A549 (cell line): ENCODE measurements around the gene KRTAP12-4. TPM values are rescaled to one million over a fixed set of nuclear protein-coding genes. Genes with fewer than 3 reads are reported as not detected.

Experiments used
- ATAC-seq, 2 experiments: fragments of 200-7000 bp in 1 of 2; fragments of >200 bp in 1 of 2; cut with Nextera tagmentation in 1 of 2; cut with Tn5 transposase in 1 of 2; 3 replicates each; pipeline versions ENCODE4 v1.8.0 to v1.9.1; 2018 to 2020; ENCODE audit warnings: mild to moderate bottlenecking in 1 of 2, moderate library complexity in 1 of 2
- CTCF ChIA-PET: fragments of 300-600 bp; sonication (Branson Sonifier 250); formaldehyde crosslinking; extraction: SDS; loops from one replicate; lab custom pipeline; 2021; ENCODE audit warnings: antibody characterized with exemption, inconsistent platforms; lab: Yijun Ruan, JAX
- POLR2A ChIA-PET: fragments of 350-600 bp; formaldehyde crosslinking; extraction: SDS; loops from one replicate; lab custom pipeline; 2021; ENCODE audit warnings: antibody characterized with exemption, inconsistent platforms; lab: Yijun Ruan, JAX
- DNase-seq, 2 experiments: peaks; one replicate each; pipeline versions ENCODE4 v3.0.0 to v3.0.0-alpha.2; 2011 to 2016; ENCODE audit warnings: low read depth in 1 of 2, low spot score in 1 of 2
- FAIRE-seq: peaks from 2 replicates; lab custom pipeline; 2011; peaks lifted over from hg19 to GRCh38; lab: Jason Lieb, UNC
- H3K27ac ChIP-seq, 2 experiments: fragments of >200 bp; sonication (Bioruptor Twin); formaldehyde crosslinking; 3 replicates each; pipeline ENCODE4 v1.5.1; 2016 to 2017
- H3K4me1 ChIP-seq: fragments of >200 bp; sonication (Bioruptor Twin); formaldehyde crosslinking; 3 replicates; pipeline ENCODE4 v1.6.1; 2016
- H3K4me2 ChIP-seq: fragments of >200 bp; sonication (Bioruptor Twin); formaldehyde crosslinking; 3 replicates; pipeline ENCODE4 v1.6.1; 2016
- H3K4me3 ChIP-seq: fragments of >200 bp; sonication (Bioruptor Twin); formaldehyde crosslinking; 3 replicates; pipeline ENCODE4 v1.5.1; 2016
- H3K9me3 ChIP-seq: fragments of >200 bp; sonication (Bioruptor Twin); formaldehyde crosslinking; 3 replicates; pipeline ENCODE4 v1.6.1; 2016
- BHLHE40 ChIP-seq: IDR thresholded peaks from 2 replicates; pipeline ENCODE4 v1.6.1; 2012; ENCODE audit warnings: low read depth, low read length, inconsistent platforms
- CBX8 ChIP-seq: fragments of 200-600 bp; sonication (generic); IDR thresholded peaks from 2 replicates; pipeline ENCODE4 v1.6.1; 2016
- CEBPB ChIP-seq, 2 experiments: fragments of >200 bp in 1 of 2; sonication (Bioruptor Twin) in 1 of 2; formaldehyde crosslinking in 1 of 2; IDR thresholded peaks; 2 replicates each; pipeline ENCODE4 v1.6.1; 2012 to 2016
- CHD4 ChIP-seq: fragments of 200-600 bp; sonication (generic); IDR thresholded peaks from 2 replicates; pipeline ENCODE4 v1.6.1; 2016; ENCODE audit warnings: antibody characterized with exemption, mild to moderate bottlenecking, borderline replicate concordance
- ESRRA ChIP-seq: fragments of 150-350 bp; IDR thresholded peaks from 2 replicates; pipeline ENCODE4 v1.6.1; 2014; ENCODE audit warnings: mild to moderate bottlenecking, low read length, borderline replicate concordance
- HDAC2 ChIP-seq: fragments of 200-600 bp; sonication (generic); IDR thresholded peaks from 2 replicates; pipeline ENCODE4 v1.6.1; 2016
- HEYL ChIP-seq: fragments of 250-450 bp; sonication (Bioruptor Pico); IDR thresholded peaks from 2 replicates; pipeline ENCODE4 v1.8.0; 2021; ENCODE audit warnings: mild to moderate bottlenecking, moderate library complexity
- HOXB13 ChIP-seq: fragments of 250-450 bp; sonication (Bioruptor Pico); IDR thresholded peaks from 2 replicates; pipeline ENCODE4 v1.5.0; 2020; ENCODE audit warnings: low read depth, mild to moderate bottlenecking, moderate library complexity
- HOXB5 ChIP-seq: fragments of 250-450 bp; sonication (Bioruptor Pico); IDR thresholded peaks from 2 replicates; pipeline ENCODE4 v1.5.0; 2020; ENCODE audit warnings: mild to moderate bottlenecking, moderate library complexity
- JUNB ChIP-seq: fragments of >200 bp; sonication (Bioruptor Twin); formaldehyde crosslinking; IDR thresholded peaks from 2 replicates; pipeline ENCODE4 v1.6.1; 2016
- KDM1A ChIP-seq: fragments of 200-600 bp; sonication (generic); IDR thresholded peaks from 2 replicates; pipeline ENCODE4 v1.6.1; 2016; ENCODE audit warnings: low read depth, mild to moderate bottlenecking
- KDM5A ChIP-seq: fragments of 200-600 bp; sonication (generic); IDR thresholded peaks from 2 replicates; pipeline ENCODE4 v1.6.1; 2016; ENCODE audit warnings: antibody characterized with exemption, mild to moderate bottlenecking
- MAZ ChIP-seq: fragments of 150-350 bp; IDR thresholded peaks from 2 replicates; pipeline ENCODE4 v1.6.1; 2014; ENCODE audit warnings: antibody characterized with exemption, low read depth, low read length, borderline replicate concordance
- NR3C1 ChIP-seq: fragments of >200 bp; sonication (Bioruptor Twin); formaldehyde crosslinking; IDR thresholded peaks from 3 replicates; pipeline ENCODE4 v1.6.1; 2017
- POLR2A ChIP-seq: IDR thresholded peaks from 2 replicates; pipeline ENCODE4 v1.6.1; 2012; ENCODE audit warnings: mild to moderate bottlenecking, low read length
- POLR2AphosphoS2 ChIP-seq: conservative IDR thresholded peaks from 2 replicates; pipeline ENCODE4 v1.6.1; 2012; ENCODE audit warnings: low read length, improper control_type of control experiment, inconsistent platforms
- RAD21 ChIP-seq, 2 experiments: fragments of >200 bp in 1 of 2; sonication (Bioruptor Twin) in 1 of 2; formaldehyde crosslinking in 1 of 2; IDR thresholded peaks in 1 of 2; conservative IDR thresholded peaks in 1 of 2; 2 replicates in 1 of 2; 3 replicates in 1 of 2; pipeline ENCODE4 v1.6.1; 2012 to 2018; ENCODE audit warnings: inconsistent platforms in 1 of 2
- RCOR1 ChIP-seq: fragments of 150-350 bp; IDR thresholded peaks from 2 replicates; pipeline ENCODE4 v1.6.1; 2014; ENCODE audit warnings: antibody characterized with exemption, low read length, low read depth
- RNF2 ChIP-seq: fragments of 200-600 bp; sonication (generic); IDR thresholded peaks from 2 replicates; pipeline ENCODE4 v1.6.1; 2016; ENCODE audit warnings: low read depth, mild to moderate bottlenecking, antibody characterized with exemption, moderate library complexity, borderline replicate concordance
- SMC3 ChIP-seq: fragments of >200 bp; sonication (Bioruptor Twin); formaldehyde crosslinking; IDR thresholded peaks from 3 replicates; pipeline ENCODE4 v1.6.1; 2018; ENCODE audit warnings: inconsistent platforms
- TFCP2L1 ChIP-seq: fragments of 250-450 bp; sonication (Bioruptor Pico); IDR thresholded peaks from 2 replicates; pipeline ENCODE4 v1.5.0; 2021; ENCODE audit warnings: mild to moderate bottlenecking
- ZFP36 ChIP-seq: fragments of 450-650 bp; IDR thresholded peaks from 2 replicates; pipeline ENCODE4 v1.6.1; 2014; ENCODE audit warnings: borderline replicate concordance; ENCODE audit not compliant: partially characterized antibody
- ZNF302 ChIP-seq: fragments of 250-450 bp; sonication (Bioruptor Pico); IDR thresholded peaks from 2 replicates; pipeline ENCODE4 v1.9.0; 2021; ENCODE audit warnings: inconsistent platforms, mild to moderate bottlenecking, moderate library complexity
- WGBS: methylation state at CpG from one replicate; pipeline ENCODE4 v1.1.6; 2017; ENCODE audit errors: missing lambda C conversion rate; 5-methylcytosine and 5-hydroxymethylcytosine counted together
- polyA plus RNA-seq, 4 experiments: library from polyadenylated mRNA; depleted of rRNA in 3 of 4; stranded (reverse); fragments of >200 nt; fragmentation: RNase III in 1 of 4; extraction: RNeasy Plus Mini Kit Qiagen cat#74134 plus additional on column Dnase treatment in 1 of 4; gene quantifications; 2 replicates in 3 of 4; 3 replicates in 1 of 4; pipeline ENCODE4 v1.2.3, GENCODE V29; 2011 to 2017
- TF ChIP-seq, protein P1 (sequence below): fragments of >200 bp; sonication (Bioruptor Twin); formaldehyde crosslinking; IDR thresholded peaks from 2 replicates; pipeline ENCODE4 v1.6.1; 2016
- TF ChIP-seq, protein P2 (sequence below): fragments of 150-350 bp; IDR thresholded peaks from 2 replicates; pipeline ENCODE4 v1.6.1; 2014; ENCODE audit warnings: low read depth, mild to moderate bottlenecking, low read length
- TF ChIP-seq, protein P3 (sequence below): fragments of 250-450 bp; sonication (Bioruptor Pico); IDR thresholded peaks from 2 replicates; pipeline ENCODE4 v1.5.0; 2020; ENCODE audit warnings: low read depth, mild to moderate bottlenecking, moderate library complexity
- TF ChIP-seq, protein P4 (sequence below): IDR thresholded peaks from 2 replicates; pipeline ENCODE4 v1.6.1; 2012; ENCODE audit warnings: low read depth, borderline replicate concordance
- TF ChIP-seq, protein P5 (sequence below): fragments of 250-450 bp; sonication (Bioruptor Pico); IDR thresholded peaks from 2 replicates; pipeline ENCODE4 v1.5.0; 2021; ENCODE audit warnings: mild to moderate bottlenecking, moderate library complexity, borderline replicate concordance

Gene KRTAP12-4
- polyA plus RNA-seq, 2 of the 4 experiments (the other 2 are of a cell fraction), result not detected

DNA sequence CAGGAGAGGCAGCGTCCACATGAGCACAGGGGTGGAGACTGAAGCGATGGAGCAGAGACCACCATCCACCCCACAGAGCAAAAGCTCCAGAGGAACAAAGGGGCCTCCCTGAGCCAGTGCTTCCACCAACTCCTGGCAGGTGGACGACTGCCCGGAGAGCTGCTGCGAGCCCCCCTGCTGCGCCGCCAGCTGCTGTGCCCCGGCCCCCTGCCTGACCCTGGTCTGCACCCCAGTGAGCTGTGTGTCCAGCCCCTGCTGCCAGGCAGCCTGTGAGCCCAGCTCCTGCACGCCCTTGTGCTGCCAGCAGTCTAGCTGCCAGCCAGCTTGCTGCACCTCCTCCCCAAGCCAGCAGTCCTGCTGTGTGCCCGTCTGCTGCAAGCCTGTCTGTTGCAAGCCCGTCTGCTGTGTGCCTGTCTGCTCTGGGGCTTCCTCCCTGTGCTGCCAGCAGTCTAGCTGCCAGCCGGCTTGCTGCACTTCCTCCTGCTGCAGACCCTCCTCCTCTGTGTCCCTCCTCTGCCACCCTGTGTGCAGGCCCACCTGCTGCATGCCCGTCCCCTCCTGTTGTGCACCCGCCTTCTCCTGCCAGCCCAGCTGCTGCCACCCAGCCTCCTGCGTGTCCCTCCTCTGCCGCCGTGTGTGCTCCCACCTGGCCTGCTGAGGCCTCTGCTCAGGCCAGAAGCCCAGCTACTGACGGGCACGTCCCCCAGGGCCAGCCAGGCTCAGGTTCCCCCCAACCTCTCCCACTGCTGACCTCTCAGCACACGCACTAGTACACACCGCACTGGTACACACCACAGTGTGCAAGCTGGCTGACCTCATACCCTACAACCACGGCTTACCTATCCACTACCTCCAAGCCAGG lies 47.9 kb upstream of the KRTAP12-4 start (continued):
- TF ChIP-seq, protein P1, sequence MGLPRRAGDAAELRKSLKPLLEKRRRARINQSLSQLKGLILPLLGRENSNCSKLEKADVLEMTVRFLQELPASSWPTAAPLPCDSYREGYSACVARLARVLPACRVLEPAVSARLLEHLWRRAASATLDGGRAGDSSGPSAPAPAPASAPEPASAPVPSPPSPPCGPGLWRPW, result no peak
- TF ChIP-seq, protein P2, sequence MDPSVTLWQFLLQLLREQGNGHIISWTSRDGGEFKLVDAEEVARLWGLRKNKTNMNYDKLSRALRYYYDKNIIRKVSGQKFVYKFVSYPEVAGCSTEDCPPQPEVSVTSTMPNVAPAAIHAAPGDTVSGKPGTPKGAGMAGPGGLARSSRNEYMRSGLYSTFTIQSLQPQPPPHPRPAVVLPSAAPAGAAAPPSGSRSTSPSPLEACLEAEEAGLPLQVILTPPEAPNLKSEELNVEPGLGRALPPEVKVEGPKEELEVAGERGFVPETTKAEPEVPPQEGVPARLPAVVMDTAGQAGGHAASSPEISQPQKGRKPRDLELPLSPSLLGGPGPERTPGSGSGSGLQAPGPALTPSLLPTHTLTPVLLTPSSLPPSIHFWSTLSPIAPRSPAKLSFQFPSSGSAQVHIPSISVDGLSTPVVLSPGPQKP, result no peak
- TF ChIP-seq ESRRA (no peak), CHD4 (no peak), KDM5A (no peak), TFCP2L1 (CRISPR knock-in tag) (no peak), POLR2AphosphoS2 (no peak), RCOR1 (no peak), HOXB5 (CRISPR knock-in tag) (no peak)

DNA sequence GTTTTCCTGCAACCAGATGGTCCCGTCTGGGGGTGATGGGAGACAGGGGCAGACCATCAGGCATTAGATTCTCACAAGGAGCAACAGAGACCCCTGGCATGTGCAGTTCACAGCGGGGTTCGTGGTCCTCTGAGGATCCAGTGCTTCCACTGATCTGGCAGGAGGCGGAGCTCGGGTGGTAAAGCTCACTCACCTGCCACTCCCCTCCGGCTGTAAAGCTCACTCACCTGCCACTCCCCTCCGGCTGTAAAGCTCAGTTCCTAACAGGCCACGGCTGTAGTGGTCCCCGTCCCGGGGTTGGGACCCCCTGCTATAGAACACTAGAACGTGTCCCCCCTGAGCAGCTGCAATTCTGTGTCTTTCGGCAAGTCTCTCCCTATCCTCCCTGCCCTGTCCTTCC lies 47.1 kb upstream of the KRTAP12-4 start:
- FAIRE-seq (no peak), DNase-seq (no peak), ATAC-seq (no peak)
- no peak for TF ChIP-seq HOXB13 (CRISPR knock-in tag)
- TF ChIP-seq, protein P3, sequence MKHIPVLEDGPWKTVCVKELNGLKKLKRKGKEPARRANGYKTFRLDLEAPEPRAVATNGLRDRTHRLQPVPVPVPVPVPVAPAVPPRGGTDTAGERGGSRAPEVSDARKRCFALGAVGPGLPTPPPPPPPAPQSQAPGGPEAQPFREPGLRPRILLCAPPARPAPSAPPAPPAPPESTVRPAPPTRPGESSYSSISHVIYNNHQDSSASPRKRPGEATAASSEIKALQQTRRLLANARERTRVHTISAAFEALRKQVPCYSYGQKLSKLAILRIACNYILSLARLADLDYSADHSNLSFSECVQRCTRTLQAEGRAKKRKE (CRISPR knock-in tag), result no peak
- TF ChIP-seq RAD21 (conservative IDR thresholded peaks at IDR 0.05 in 1 of 2, IDR thresholded peaks at IDR 0.05 in 1 of 2), result no peak
- TF ChIP-seq ZNF302, result no peak
- TF ChIP-seq MAZ, result no peak
- TF ChIP-seq NR3C1, result no peak
- no peak for TF ChIP-seq RCOR1
- TF ChIP-seq CEBPB (IDR thresholded peaks at IDR 0.05), result no peak
- TF ChIP-seq, protein P2, result no peak
- no peak for TF ChIP-seq KDM1A
- H3K4me1 ChIP-seq, result no peaks in the 10 kb centered on the region
- H3K4me2 ChIP-seq, result no peak overlapping the region
- CTCF ChIA-PET, result no interaction called here
- POLR2A ChIA-PET, result no interaction called here
- H3K9me3 ChIP-seq, result no peaks in the 10 kb centered on the region
- H3K27ac ChIP-seq, result no peak overlapping the region
- H3K4me3 ChIP-seq, result no peak overlapping the region
- WGBS, result 23% methylated on average over 6 of the region's 12 CpGs

DNA sequence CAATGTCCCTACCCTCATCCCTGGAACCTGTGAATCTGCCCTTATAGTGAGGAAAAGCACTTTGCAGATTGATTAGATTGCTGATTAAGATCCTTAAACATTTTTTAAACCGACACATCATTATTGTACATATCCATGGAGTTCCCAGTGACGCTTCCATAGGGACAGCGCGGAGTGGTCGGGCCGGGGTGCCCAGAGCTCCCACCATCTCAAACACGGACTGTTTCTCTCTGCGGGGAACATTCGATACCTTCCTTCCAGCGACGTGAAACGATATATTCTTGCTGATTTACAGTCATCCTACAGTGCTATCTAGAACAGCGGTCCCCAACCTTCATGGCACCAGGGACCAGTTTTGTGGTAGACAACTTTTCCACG lies 46.6 kb upstream of the KRTAP12-4 start:
- no peak for FAIRE-seq
- no peak for ATAC-seq
- CTCF ChIA-PET, result no interaction called here
- TF ChIP-seq SMC3 (no peak), TFCP2L1 (CRISPR knock-in tag) (no peak), BHLHE40 (no peak), HDAC2 (no peak), POLR2A (no peak), CBX8 (no peak), JUNB (no peak), HEYL (no peak), ZFP36 (no peak), KDM1A (no peak), HOXB5 (CRISPR knock-in tag) (no peak), RAD21 (conservative IDR thresholded peaks at IDR 0.05 in 1 of 2, IDR thresholded peaks at IDR 0.05 in 1 of 2) (no peak), HOXB13 (CRISPR knock-in tag) (no peak), CHD4 (no peak), RNF2 (no peak)
- TF ChIP-seq, protein P4, sequence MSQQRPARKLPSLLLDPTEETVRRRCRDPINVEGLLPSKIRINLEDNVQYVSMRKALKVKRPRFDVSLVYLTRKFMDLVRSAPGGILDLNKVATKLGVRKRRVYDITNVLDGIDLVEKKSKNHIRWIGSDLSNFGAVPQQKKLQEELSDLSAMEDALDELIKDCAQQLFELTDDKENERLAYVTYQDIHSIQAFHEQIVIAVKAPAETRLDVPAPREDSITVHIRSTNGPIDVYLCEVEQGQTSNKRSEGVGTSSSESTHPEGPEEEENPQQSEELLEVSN, result no peak
- TF ChIP-seq, protein P1, result no peak
- TF ChIP-seq, protein P5, sequence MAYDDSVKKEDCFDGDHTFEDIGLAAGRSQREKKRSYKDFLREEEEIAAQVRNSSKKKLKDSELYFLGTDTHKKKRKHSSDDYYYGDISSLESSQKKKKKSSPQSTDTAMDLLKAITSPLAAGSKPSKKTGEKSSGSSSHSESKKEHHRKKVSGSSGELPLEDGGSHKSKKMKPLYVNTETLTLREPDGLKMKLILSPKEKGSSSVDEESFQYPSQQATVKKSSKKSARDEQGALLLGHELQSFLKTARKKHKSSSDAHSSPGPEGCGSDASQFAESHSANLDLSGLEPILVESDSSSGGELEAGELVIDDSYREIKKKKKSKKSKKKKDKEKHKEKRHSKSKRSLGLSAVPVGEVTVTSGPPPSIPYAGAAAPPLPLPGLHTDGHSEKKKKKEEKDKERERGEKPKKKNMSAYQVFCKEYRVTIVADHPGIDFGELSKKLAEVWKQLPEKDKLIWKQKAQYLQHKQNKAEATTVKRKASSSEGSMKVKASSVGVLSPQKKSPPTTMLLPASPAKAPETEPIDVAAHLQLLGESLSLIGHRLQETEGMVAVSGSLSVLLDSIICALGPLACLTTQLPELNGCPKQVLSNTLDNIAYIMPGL (CRISPR knock-in tag), result no peak

More for the DNA sequence above, 46.6 kb upstream of the KRTAP12-4 start:
- no peak overlapping the region for H3K4me2 ChIP-seq
- H3K4me1 ChIP-seq, result no peaks in the 10 kb centered on the region
- WGBS, result 51% methylated on average over 14 of the region's 14 CpGs
- H3K27ac ChIP-seq, result no peak overlapping the region
- H3K9me3 ChIP-seq, result no peaks in the 10 kb centered on the region
- no peak for DNase-seq
- H3K4me3 ChIP-seq, result no peak overlapping the region
- POLR2A ChIA-PET, result no interaction called here
